GM19467 (cell line): Measurements from ENCODE around the gene PRPF6.
"Not testable (repeated sequence)": the region's sequence is repeated elsewhere in the genome, so short reads cannot be mapped to it uniquely, and the experiment has no call there.

Source experiments
- ATAC-seq: cut with Tn5 transposase; IDR thresholded peaks from one replicate; pipeline ENCODE4 v1.9.1; 2021; ENCODE audit warnings: mild to moderate bottlenecking, moderate library complexity; ENCODE audit not compliant: unreplicated experiment

The PRPF6 gene

DNA sequence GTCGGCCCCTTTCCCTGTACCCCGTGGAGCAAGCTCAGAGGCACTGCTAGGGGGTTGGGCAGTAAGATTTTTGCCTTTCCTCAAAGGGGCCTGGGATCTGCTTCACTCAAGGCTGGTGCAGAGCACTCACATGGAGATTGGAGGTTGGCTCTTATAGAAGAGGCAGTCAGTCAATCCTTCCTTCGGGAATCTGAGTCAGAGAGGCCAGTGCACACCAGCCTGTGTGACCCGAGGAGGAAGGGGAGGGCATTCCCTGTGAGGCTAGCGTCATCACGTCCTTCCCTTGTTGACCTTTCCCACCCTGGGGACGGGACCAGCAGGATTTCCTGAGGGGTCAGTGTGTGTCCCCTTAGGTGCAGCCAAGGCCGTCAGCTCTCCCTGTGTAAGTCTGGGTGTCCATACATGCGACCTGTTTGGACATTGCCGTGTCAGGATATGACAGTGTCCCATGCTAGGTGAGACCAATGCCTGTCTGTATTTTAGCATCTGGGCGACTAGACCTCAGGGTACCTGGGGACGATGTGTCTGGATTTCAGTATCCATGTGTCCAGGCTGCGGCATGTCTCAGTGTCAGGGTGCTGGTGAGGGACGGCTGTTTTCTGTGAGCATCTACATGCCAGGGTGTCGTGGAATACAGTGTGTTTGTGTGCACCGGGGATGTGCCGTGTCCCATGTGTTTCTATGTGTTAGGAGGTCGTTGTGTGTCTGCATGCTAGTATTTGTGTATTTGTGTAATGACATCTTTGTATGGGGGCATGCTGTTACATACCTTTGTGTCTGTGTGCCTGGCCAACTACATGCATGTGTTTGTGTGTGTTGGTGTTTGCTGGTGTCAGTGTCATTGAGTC is 8.4 kb upstream of the PRPF6 start:
- no peak for ATAC-seq

DNA sequence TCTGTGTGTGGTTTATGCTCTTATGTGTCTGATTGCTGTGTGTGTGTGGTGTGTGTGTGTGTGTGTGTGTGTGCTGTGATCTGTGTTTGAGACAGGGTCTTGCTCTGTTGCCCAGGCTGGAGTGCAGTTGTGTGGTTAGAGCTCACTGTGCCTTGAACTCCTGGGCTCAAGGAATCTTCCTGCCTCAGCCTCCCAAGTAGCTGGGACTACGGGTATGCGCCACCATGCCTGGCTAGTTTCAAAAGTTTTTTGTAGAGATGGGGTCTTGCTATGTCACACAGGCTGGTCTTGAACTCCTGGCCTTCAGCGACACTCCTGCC is 7.8 kb upstream of the PRPF6 start:
- no peak for ATAC-seq

DNA sequence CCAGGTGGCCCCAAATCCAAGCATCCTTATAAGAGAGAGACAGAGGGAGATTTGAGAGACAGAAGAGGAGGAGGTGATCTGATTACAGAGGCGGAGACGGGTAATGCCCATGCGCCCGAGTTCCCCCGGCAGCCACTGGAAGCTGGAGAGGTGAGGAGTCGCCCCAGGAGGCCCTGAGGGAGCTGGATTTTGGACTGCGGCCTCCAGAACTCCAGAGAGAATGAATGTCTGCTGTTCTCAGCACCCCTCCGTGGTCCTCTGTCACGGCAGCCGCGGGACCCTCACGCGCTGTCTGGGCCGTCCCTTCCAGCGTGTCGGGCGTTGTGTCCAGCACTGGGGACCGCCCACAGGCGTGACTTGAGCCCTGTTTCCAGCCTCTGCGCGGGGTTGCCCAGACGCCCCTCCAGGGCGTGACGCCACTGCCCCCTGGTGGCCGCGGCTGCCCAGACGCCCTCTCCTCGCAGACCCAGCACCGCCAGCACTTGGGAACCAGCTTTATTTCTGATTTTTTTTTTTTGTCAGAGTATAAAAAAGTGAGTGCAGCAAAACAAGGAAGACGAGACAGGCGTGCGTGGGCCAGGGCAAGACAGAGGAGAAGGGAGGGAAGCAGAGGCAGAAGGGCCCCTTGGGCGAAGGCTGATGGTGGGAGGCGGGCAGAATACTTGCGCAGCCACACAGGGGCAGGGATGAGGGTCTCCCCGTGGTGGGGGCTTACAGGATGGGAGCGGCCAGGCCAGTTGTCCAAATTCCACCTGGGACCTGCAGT is 7.1 kb upstream of the PRPF6 start:
- no peak for ATAC-seq

DNA sequence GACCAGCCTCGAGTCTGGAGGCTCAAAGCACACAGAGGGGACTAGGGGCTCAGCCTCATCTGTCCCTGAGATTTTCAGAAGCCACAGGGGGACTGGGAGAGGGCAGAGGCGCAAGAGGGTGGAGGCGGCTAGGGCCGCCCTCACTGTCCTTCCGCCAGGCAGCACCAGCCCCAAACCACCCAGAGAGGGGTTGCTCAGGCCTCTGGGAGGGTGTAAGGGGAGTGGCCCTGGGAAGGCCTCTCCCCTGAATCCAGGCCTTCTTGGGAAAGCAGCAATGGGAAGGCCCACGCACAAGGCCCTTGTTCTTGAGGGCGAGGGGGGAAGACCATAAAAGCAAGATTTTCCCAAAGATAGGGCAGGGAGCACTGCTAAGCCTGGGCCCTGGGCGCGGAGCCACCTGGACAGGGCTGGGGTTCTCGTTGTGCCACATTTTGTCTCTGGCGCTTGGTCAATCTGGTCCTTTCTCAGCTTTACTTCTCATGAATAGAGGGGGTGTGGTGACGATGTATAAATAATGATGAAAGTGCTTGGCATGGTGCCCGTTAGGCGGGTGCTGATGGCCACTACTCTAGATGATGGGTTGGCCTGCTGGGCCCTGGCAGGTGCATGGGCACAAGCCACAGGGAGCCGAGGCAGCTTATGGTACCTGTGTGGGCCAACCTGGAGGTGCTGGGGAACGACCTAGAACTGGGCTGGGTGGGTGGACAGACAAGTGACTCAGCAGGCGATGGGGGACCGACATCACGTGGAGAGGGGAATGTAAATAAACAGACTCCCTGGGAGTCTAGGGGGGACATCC is 6.3 kb upstream of the PRPF6 start:
- ATAC-seq: no peak

DNA sequence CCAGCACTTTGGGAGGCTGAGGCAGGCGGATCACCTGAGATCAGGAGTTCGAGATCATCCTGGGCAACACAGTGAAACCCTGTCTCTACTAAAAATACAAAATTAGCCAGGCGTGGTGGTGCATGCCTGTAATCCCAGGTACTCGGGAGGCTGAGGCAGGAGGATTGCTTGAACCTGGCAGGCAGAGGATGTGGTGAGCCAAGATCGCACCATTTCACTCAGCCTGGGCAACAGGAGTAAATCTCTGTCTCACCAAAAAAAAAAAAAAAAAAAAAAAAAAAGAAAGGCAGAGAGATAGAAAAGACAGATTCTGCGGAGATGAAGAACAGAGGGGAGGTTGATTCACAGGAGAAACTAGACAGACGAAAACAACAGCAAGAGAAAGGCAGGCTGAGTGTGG is 4.4 kb upstream of the PRPF6 start:
- ATAC-seq: not testable (repeated sequence)

DNA sequence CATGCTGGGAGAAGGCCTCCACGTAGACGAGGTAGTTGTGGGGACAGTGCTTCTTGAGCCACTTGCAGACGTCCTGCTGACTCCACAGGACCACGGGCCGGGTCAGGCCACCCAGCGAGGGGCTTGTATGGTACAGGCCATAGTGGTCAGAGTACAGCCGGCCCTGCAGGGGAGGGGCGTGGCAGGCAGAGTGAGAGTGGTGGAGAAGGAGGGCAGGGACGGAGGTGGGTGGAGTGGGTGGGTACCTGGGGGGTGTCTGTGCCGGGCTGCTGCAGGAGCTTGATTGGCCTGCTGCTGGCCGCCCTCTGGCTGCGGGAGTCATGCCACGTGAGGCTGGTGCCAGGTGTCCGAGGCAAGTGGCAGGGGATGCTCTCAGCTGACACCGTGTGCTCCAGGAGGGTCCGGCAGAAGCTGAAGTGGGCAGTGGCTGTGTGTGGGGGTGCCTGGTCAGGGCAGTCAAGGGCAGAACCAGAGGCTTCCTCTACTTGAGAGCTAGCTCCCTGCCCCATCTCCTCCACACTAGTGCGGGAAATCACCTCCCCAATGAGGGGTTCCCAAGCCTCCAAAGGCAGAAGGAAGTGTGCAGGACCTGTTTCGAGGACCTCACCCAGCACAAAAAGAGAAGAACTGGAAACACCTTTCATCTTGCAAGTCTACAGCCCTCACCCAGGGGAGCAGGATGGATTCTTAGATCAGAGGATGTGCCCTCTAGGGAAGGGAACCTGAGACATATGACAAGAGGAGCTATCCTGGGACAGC is 3.8 kb upstream of the PRPF6 start:
- ATAC-seq: no peak

DNA sequence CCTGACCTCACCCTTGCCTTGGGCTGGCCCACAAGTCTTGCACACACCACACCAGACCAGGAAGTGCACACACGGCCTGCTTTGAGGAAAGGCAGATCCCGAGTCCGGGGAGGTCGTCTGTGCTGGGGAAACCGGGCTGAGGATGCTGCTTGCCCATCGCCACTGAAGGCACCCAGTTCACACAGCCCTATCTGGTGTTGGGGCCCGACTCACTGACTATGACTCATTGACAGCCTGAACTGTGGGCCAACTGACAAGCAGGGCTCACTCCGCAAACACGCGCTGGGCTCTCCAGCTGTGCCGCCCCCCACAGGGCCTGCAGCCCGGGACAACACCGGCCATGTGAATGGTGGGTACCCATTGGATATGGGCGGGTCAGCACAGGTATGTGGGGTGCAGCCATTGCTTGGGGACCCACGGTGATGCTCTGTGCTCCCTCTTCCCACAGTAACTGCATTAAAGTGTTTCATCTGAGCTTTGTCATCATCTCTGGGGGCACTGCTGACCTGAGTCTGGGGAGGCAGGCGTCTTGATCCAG is 3.1 kb upstream of the PRPF6 start:
- no peak for ATAC-seq

DNA sequence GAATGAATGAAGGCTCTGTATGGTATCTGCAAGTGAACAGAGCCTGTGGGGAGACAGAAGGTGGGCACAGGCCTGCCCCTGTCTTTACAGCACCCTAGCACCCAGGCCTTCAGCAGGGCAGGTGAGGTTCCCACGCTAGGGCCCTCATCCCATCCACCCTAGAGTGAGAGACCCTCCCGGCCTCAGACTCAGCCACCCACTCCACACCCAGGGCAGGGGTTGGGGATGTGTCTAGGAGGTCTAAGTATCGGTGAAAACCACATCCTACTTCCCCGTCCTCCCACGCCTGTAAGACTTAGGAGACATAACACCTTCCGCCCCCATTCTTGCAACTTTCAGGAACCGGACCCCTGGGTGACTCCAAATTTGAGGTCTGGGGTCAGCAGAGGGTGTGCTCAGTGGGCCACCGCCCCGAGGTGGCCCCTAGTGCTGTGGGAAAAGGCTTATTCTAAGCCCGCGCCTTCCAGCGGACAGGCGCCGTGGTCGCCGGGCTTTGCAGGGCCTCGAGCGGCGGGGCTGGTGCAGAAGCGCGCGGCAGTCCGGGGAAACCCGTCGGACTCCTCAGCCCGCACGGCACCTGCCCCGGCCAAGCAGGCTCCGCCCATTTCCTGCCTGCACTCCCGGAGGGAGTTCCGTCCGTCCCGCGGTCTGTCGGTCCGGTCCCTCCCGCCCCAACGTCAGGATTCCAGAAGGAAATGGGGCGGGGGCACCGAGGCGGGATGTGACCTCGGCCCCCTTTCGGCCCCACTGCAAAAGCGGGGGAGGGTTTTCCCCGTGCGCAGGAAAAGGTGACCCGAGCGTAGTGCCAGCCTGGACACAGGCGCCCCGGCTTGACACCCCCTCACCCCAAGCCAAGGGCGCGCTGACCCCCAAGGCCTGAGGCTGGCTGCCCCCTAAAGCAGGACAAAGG is 2.4 kb upstream of the PRPF6 start:
- ATAC-seq: peak; percentile 36

DNA sequence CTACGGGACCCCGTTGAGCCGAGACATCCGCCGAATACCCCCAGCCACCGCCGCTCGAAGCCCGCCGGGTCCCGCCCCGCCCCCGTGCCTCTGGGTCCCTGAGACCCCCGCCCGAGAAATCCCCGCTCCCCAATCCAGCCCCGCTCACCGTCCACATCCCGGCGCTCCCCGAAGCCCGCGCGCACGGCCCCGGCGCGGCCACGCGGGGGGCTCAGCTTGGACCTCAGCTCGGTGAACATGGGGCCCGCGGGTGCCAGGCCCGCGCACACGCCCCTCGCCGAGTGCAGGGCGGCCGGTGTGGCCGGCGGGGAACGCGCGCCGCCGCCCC is 1.7 kb upstream of the PRPF6 start:
- ATAC-seq: no peak

DNA sequence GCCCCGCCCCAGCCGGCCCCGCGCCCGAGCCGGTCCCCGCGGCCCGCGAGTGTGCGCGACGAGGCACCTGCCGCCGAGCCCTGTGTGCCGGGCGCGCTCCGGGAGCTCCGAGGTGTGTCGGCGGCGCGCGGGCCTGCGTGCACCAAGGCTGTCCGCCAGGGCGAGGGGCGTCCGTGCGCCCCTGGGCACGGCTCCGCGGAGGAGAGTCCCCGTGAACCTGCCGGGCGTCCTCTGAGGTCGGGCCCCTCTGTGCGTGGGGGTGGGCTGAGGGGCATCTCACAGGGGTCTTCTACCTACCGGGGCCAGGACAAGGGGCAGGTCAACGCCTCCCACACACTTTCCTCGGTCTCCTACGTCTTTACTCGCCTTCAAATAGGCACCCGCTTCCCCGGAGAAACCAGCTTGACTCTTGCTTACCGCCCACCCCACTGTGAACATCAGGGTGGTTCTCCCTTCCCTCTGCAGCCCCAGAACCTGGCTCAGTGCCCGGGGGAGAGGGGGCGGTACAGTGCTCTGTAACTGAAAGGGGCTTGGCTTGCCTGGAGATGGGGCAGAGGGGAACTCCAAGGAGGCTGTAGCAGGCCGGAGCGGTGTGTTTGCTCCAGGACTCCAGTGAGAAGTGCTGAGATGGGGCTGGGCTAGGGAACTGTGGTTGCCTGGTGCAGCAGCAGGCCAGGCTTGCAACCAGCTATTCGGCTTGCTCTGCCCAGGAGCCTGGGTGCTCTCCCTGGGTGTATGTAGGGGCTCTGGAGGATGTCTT is 1.2 kb upstream of the PRPF6 start, which contains the start of gene SAMD10:
SAMD10 (minus strand) TSS at position 86 of the 760 bp plus-strand sequence. CDS start 175 bp downstream, outside the sequence.
- ATAC-seq: no peak

DNA sequence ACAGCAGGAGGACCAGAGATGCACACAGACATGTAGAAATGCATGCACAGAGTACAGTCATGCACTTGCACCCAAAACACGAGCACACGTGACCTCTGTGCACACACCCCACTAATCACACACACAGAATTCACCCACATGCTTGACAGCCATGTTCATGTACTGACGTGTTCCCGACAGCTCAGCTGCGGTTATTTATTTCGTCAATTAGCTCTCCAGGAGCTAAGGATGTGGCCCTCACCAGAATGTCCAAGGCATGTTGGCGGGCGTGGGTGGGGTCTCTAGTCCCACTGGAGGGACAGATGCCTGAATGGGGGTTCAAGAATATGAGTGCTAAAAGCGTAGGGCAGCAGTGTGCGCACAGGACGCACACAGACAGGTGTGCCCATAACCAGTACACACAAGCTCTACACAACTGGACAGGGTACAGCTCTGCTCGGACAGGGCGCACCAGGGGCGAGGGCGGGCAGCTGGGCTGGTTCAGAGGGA is 571 bp upstream of the PRPF6 start:
- ATAC-seq: no peak

DNA sequence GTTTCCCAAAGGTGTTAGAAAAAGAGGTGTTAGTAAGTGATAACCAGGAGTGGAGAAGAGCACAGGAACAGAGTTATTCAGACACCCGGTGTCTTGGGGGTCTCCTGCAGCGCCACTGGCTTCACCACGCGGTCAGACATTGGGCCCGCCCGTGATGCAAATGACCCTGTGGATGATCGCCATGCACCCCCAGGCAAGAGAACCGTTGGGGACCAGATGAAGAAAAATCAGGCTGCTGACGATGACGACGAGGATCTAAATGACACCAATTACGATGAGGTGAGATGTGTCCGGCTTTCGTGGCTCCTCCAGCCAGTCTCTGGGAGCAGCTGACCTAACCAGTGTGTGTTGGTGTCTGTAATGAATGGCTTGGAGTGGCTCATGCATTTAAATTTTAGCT is 2.0 kb downstream of the PRPF6 start:
- ATAC-seq: no peak

DNA sequence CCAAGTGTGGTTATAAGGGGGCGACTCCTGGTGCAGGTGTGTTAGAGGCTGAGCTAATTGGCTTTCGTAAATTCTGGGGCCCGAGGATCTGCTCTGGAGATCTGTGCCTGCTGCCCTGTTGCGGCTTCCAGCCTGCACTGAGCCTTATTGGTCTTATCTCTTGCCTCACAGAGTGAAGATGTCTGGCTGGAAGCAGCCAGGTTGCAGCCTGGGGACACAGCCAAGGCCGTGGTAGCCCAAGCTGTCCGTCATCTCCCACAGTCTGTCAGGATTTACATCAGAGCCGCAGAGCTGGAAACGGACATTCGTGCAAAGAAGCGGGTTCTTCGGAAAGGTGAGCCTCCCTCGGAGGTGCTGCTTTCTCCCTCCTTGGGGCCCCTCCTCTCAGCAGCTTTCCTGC is 20.0 kb downstream of the PRPF6 start:
- ATAC-seq: no peak

DNA sequence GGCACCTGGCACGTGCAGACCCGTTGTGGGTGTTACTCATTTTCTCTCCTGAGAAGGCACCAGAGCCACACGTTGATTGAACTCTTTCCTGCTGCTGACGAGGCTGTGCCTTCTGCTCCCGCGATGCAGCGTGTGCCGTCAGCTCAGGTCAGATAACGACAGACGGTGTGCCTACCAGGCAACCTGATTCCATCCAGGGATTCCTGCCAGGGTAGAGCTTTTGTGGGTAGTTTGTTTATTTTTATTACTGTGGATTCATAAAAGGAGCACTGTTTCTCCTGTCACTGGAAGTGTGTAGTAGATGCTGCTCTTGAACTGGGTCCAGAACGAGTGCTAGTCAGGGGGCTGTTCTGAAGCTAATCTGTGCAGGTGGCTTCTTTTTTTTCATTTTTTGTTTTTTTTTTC is 20.7 kb downstream of the PRPF6 start:
- no peak for ATAC-seq

DNA sequence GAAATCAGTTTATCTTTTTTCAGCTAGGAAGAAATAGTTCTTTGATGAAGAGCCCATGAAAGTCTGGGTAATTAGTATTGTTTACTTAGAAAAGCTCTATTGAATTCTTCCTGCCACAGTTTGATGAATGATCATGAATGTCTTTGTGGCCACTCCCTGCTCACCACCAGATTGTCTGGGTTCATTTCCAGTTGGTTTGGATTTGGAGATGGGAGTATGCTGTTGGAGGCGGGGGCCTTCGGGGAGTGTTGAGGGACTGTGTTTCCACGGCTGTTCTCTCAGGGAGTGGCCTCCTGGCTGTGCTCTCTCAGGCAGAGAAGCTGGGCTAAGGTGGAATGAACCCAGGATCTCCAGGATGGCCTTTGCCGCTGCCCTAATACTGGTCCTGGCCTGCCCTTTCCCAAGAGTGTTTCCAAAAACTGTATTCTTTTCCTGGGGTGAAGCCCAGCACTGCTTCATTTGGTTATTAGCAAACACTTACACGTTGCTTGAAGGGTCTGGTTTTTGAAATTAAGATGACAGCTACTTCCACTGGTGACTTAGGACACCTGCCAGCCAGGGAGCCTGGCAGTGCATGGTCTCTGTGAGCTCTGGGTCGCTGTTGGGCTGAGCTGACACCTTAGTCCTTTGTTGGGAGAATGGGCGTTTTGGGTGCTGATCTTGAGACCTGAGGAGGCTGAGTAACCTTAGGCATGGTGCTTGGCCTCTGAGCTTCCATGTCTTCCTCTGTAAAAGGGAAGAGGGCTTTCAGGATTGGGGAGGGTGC is 23.2 kb downstream of the PRPF6 start:
- ATAC-seq: no peak

DNA sequence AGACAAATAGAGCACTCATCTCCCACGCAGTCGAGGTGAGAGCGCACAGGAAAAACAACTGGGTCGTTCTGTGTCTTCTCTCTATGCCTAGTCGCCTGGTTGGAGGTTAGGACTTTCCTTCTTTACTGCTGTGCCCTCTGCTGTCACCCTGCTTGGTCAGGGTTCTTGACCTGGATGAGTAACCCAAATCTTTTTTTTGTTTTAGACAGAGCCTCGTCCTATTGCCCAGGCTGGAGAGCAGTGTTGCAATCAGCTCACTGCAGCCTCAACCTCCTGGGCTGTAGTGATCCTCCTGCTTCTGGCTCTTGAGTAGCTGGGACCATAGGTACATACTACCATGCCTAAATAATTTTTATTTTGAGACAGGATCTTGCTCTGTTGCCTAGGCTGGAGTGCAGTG is 24.5 kb downstream of the PRPF6 start:
- no peak for ATAC-seq

DNA sequence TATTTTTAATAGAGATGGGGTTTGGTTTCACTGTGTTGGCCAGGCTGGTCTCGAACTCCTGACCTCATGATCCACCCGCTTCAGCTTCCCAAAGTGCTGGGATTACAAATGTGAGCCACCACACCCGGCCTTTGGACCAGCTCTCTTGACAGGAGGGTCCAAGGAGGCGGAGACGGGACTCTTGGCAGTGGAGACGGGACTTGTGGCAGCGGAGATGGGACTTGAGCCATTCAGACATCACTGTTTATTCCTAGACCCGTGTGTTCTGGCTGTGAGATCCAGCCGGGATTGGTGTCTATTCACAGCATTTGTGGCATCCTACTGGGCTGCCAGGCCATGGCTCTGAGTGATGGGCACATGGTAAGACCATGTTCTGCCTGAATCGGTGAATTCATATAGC is 25.6 kb downstream of the PRPF6 start:
- ATAC-seq: no peak

DNA sequence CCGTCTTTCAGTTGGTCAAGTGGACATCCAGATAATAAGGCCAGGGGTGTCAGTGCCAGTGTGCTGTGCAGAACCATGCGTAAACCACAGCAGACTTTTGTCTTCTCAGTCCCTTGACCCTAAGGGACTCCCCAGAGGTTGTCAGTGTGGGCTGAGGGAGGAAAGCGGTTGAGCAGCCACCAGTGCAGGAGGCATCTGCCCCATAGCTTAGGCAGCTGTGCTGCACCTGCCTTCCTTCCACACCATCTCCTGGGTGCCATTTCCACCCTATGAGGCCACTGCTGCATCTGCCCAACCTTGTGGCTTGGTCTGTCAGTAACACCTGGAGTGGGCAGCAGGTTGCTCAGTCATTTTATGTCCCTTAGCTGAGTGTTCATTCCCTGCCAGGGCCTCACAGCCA is 26.0 kb downstream of the PRPF6 start:
- ATAC-seq: no peak
